Hippocampal formation (tissue), 2 donors: Measurements from ENCODE around the gene LTN1.
"Not testable (repeated sequence)": the region's sequence is repeated elsewhere in the genome, so short reads cannot be mapped to it uniquely, and the experiment has no call there.

ENCODE experiments used
- DNase-seq, 2 donors: peaks; one replicate each; lab custom pipeline; 2025; lab: John Stamatoyannopoulos, UW

The LTN1 gene

DNA sequence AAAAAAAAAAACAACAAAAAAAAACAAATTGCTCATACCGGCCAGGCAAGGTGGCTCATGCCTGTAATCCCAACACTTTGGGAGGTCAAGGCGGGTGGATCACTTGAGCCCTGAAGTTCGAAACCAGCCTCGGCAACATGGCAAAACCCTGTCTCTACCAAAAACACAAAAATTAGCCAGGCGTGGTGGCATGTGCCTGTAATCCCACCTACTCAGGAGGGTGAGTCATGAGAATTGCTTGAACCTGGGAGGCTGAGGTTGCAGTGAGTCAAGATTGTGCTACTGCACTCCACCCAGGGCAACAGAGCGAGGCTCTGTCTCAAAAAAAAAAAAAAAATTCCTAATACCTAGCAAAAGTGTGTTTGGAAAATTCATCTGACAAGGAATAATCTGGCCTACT lies 4.5 kb downstream of the LTN1 start:
- DNase-seq, result not testable (repeated sequence)

DNA sequence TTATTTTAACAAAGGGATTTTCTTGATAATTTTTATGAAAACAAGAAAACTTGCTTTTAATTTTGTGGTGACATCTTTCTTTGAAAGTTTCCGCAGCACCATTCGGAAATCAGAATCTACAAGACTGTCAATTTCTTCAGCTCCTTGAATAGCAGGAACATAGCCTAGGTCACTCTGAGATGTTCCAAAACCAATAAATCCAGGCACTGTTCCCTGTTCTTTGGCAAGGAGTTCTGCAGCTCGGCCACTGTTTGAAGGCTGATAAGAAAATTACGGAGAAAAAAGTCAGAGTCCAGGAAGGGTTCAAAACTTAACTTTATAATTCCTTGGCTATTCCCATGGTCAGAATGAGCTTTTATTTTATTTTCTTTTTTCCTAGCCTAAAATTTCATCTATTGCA lies 6.0 kb downstream of the LTN1 start:
- no peak for DNase-seq

DNA sequence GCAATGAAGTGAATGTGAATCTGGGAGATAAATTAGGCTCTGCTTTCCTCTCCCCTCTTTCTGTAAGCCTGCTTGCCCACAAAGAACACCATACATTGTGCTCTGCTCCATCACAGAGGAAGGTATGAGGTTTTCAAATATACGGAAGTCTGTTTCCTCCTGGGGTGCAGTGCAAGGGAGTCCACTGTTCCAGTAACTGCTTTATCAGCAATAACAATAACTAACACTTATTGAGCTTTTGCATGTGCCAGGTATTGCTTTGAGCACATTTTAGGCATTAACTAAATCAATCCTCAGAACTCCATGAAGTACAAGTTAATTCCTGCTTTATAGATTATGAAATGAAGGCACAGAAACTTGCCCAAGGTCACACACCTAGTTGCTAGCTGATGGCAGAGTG lies 10.0 kb downstream of the LTN1 start:
- no peak for DNase-seq

DNA sequence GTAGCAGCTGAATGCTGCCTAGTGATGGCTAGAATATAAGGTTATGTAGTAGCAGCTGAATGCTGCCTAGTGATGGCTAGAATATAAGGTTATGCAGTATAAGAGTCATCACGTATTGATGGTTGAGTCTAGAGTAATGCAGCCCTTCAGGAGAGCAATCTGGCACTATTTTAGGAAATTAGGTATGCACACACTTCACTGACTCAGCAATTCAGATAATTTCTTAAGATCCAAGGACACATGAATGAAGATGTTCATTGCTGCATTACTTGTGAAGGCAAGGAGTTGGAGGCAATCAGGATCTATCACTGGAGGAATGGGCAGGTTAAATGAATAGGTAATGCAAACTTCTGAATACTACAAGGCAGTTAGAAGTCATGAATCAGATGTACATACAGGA lies 13.6 kb downstream of the LTN1 start:
- no peak for DNase-seq

DNA sequence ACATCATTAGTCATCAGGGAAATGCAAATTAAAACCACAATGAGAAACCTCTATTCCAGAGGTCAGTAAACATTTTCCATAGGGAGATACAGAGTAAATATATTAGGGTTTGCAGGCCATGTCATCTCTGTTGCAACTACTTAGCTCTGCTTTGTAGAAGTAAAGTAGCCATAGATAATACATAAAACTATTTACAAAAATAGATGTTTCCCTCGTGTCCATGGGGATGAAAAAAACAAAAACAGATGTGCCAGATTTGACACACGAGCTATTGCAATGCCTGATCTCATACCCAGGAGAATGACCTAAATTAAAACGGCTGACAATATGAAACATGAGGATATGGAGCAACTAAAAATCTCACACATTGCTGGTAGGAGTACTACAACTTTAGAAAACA lies 17.3 kb downstream of the LTN1 start:
- no peak for DNase-seq

DNA sequence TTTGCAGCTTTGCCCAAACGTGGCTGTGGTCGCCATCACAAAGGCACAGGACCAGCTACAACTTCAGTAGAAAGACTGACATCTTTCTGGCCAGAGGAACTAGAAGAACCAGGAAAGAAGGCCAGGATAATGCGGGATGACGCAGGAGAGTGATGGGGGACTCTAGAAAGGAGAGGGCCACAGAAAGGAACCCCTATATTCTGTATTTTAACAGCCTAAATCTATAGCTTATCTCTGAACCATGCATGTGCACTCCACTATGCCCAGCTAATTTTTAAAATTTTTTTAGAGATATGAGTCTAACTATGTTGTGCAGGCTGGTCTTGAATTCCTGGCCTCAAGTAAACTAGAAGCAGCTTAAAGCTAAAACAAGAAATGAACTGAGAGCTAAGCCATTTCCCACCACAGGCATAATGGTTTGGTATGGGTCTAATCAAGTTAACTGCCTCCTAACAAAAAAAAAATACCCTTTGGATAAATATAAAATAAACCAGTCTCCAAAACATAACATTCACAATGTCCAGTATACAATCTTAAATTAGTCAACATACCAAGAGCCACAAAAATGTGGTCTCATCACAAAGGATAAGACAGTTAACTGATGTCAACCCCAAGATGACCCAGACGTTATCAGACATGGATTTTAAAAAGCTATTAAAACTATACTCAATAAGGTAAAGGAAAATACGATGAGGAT lies 18.0 kb downstream of the LTN1 start:
- no peak for DNase-seq

DNA sequence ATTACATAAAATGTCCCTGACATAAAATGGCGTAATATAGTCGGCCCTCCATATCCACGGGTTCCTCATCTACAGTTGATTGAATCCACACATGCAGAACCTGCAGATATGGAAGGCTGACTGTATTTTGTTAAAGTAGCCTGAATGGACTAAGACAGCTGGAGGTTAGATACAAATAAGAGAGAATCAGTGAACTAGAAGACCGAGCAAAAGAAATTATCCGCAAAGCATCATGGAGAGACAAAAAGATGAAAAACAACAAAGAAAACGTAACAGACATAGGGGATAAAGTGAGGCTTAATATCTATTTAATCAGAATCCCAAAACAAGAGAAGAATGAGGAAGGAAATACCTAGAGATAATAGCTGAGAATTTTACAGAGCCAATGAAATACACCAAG lies 20.3 kb downstream of the LTN1 start:
- no peak for DNase-seq

DNA sequence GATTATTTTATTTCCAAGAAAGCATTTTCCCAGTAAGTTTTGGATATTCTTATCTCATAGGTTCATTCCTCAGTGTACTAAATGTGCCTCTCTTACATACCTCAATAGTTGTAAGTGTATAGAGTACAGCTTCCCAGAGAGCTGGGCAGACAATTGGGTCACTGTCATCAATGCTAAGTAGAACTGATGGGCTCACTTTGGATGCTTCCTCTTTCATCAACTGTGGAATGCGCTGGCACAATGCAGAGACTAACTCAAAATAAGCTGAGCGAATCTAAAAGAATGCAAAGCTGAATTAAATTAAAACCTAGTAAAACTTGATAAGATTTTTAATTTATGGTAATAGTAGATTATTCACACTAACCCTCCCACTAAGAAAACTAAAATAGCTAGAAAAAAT lies 21.5 kb downstream of the LTN1 start:
- DNase-seq, result no peak

DNA sequence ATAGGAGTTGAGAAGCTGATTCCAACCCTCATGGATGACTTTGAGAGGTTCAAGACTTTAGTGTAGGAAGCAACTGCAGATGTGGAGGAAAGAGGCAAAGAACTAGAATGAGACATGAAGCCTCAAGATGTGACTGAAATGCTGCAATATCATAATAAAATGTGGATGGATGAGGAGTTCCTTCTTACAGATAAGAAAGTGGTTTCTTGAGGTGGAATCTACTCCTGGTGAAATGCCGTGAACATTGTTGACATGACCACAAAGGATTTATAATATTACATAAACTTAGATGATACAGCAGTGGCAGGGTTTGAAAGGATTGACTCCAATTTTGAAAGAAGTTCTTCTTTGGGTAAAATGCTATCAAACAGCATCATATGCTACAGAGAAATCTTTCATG lies 28.8 kb downstream of the LTN1 start:
- DNase-seq, result no peak

DNA sequence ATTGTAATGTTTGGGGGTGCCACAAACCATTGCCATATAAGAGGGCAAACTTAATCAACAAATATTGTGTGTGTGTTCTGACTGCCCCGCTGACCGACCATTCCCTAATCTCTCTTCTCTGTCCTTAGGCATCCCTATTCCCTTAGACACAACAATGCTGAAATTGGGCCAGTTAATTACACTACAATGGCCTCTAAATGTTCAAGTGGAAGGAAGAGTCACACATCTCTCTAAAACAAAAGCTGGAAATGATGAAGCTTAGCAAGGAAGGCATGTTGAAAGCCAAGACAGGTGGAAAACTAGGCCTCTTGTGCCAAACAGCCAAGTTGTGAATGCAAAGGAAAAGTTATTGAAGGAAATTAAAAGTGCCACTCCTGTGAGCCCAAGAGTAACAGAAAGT lies 30.2 kb downstream of the LTN1 start:
- DNase-seq, result no peak

DNA sequence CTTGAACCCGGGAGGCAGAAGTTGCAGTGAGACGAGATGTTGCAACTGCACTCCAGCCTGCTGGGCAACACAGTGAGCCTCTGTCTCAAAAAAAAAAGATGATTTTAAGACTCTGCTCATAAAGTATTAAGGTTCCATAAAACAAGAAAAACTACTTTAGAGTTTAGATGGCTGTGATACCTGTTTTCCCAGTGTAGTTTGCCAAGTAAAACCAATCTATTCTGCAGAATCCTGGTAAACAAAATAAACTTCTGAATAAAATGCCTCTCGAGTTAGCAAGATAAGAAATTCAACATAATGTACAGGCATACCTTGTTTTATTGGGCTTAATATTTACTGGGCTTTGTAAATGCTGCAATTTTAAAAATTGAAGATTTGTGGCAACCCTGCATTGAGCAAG lies 30.8 kb downstream of the LTN1 start:
- no peak for DNase-seq

DNA sequence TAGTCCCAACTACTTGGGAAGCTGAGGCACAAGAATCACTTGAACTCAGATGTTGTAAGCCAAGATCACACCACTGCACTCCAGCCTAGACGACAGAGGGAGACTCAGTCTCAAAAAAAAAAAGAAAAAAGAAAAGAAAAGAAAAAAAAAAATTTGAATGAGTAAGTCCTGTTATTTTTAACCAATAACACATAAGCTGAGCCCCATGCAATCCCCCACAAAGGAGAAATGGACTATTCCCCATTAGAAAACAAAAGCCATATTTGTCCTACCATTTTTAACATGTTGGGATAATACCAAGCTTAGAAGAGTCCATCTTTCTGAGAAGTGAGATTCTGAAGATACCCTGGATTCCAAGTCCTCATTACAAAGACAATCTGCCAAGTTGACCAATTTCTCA lies 32.4 kb downstream of the LTN1 start:
- DNase-seq, result no peak

DNA sequence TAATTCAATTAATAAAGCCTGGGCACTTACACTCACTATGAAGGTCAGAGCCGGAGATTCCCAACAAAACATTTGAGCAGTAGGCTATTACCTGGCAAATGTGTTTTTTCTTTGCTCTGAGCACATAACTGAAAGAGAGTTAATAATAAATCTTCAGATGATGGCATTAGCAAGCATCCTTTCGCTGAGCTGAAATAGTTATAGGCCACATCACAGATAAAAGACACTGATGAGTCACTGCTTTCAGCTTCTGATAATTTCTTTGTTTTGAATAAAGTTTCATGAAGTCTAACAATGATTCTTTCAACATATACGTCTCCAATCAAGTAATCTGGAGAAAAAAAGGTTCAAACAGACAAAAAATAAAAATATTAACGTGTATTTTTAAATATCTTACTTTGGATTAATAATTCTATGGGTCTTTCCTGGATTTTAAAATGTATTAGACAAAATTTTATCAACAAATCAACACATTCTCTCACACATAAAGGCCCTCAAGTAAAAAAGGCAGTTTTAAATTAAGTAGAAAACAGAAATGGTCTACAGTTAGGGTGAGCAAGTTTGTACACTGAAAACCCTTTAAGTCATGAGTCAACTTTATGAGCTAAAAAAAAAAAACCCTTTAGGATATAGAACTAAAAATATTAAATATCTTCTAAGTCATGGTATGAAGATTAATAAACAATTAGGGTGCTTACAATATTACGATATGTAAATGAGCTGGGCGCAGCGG lies 33.1 kb downstream of the LTN1 start:
- DNase-seq, result no peak

DNA sequence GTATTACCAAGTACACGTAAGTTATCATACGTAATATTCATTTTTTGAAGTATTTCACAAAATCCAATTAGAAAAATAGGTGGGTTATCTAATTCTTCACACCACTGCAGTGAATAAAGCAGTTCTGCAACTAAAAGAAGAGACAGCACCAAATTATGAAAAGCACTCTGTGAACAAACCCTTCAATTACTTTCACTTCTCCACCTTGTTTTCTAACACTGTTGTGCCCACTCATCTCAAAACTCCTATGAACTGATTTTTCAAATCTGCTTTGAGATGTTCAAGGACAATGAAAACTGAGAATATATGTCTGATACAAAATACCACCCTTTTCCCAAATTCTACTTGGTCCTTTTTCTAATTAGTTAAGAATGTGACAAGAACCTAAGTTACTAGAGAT lies 39.4 kb downstream of the LTN1 start:
- no peak for DNase-seq

DNA sequence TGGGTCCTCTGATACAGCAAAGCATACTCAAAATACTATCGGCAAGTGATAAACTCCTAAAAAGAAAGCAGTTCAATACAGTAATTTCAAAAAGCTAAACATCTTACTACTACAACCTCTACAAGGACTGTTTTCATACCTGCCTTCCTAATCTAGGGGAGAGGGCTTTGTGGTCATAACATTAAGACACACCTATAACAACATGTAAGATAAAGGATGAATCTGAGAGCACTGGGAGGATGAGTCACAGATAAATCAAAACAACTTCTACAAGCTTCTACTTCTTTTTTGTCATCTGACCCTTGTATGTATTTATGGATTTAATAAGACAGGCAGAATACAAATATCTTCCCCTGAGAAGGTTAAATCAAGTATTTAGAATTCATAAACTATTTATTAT lies 40.0 kb downstream of the LTN1 start:
- DNase-seq, result no peak

DNA sequence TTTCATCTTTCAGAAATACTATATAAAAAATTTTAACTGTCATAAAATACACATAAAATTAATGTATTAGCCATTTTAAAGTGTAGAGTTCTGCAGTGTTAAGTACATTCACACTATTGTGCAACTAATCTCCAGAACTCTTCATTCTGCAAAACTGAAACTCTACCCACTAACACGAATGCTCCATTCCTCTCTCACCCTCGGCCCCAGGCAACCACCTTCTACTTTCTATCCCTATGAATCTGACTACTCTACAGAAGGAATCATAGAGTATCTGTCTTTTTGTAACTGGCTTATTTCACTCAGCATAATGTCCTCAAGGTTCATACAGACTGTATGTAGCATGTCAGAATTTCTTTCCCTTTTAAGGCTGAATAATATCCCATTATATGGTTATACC lies 43.4 kb downstream of the LTN1 start:
- DNase-seq, result no peak

DNA sequence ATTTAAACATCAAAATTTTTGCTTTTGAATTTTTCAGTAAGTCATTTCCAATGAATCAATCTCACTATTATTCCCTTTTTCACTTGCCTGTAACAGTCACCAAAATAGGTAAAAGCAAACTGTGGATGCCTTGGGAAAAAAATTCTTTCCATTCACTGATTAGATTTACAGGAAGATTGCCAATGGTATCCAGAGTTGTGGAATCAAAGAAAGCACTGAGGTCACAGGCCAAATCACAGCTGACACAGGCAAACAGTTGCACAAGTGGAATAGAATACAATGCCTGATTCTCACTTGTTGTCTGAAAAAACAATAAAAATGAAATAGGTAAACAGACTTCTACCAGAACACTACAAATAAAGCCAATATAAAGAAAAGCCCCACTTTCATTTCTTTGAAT lies 48.4 kb downstream of the LTN1 start:
- peak; percentile 5 to 37 for DNase-seq

DNA sequence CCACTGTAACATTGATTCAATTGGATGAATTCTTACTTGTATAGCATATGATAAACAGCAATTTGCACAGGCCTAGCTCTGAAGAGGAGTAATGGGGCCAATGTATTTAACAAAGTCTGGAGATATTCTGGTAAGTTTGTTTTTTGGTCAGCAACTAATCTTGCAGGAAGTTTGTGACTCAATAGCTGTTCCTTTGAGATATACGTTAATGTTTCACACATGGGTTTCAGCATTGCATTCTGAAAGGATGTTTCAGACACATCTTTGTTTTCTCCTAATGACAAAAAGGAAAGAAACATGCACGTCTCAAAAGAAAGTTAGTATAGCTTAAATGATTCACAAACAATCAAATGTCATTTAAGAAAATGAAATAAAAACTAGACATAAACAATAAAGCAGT lies 49.0 kb downstream of the LTN1 start:
- DNase-seq, result no peak

DNA sequence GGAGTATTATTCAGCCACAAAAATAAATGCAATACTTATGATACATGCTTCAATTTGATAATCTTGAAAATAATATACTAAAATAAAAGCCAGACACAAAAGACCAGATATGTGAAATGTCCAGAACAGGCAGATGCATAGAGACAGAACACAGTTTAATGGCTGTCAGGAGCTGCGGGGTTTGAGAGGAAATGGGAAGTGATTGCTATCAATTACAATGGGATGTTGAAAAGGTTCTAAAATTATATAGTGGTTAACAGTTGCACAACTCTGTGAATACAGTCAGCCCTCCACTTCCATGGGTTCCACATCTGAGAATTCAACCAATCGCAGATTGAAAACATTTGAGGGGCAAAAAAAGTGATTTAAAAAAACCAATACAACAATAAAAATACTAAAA lies 54.0 kb downstream of the LTN1 start:
- no peak for DNase-seq

DNA sequence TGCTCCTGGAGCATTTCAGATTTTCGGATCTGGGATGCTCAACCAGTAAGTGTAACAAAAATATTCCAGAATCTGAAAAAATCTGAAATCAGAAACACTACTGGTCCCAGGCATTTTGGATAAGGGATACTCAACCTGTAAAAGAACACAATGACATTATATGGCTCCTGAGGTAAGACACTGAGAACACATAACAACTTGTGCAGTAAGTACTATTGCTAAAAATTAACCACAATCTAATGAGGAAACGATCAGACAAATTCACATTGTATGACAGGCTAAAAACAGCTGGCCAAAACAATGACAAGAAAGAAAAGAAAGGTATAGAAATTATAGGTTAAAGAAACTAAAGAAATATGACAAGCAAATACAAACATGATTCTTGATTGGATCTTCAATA lies 54.9 kb downstream of the LTN1 start:
- no peak for DNase-seq

DNA sequence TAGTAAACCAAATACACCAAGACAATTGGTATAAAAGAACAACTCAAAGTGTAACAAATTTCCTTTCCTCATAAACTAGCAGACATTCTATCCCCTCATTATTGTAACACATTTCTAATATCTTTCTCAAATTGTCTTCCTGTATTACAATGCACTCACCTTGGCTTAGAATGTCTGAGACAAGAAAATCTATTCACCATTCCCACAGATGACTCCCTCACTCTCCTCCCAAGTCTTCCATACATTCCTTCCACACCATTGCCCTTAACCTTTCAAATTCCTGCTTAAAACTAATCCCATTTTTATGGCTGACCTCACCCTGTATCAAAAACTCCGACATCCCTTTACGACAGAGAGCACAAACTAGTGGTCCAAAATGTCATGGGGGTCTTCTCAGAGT lies 56.0 kb downstream of the LTN1 start:
- DNase-seq, result no peak

DNA sequence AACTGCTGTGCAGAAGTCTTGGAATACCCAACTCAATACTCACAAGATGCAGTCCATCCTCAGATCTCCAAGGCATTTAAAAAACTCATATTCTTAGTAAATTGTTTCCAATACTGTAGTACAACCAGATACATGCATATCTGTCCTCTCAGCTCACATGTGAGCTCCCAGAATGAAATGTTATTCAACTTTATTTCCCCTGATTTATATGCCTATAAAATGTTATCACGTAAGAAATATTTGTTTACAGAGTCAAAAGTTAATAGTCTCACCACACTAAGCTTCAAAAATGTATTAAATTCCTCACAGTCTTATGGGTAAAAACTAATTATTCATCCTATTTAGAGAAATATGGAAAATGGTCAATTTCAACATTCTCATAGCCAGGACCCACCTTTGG lies 56.6 kb downstream of the LTN1 start:
- DNase-seq, result no peak

DNA sequence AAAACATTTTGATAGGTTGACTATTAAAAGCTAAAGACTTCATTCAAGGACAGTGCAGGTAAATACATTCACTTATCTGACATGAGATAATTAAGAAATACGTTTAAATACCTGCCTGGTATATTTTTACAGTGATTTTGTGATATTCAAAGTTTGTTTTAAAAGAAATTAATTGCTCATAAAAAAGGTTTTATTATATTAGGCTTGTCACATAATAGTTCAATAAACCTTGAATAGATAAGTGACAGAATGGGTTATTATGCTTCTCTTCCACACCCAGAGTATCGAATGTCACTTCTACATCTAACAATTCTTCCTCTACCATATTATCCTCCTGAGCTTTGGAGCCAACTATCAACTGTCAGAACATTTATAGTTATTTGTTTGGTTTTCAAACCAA lies 60.0 kb downstream of the LTN1 start:
- DNase-seq, result no peak
